GM12878 (cell line): ENCODE results near the gene DHRS9. TPM values are rescaled to one million over a fixed set of nuclear protein-coding genes. Genes with fewer than 3 reads are reported as not detected.

Experiments used
- ATAC-seq: fragments of 200-7000 bp; cut with Tn5 transposase; 3 replicates; pipeline ENCODE4 v1.9.1; 2020; ENCODE audit warnings: mild to moderate bottlenecking, moderate library complexity
- BruUV-seq: library from RNA; stranded (reverse); fragments of 400-500 nt; replicated peaks from 2 replicates; lab custom pipeline; 2021; lab: Mats Ljungman, UMichigan
- CTCF ChIA-PET: fragments of 300-600 bp; sonication (Branson Sonifier 250); formaldehyde crosslinking; extraction: SDS; loops from one replicate; lab custom pipeline; 2021; ENCODE audit warnings: inconsistent platforms; lab: Yijun Ruan, JAX
- POLR2A ChIA-PET: fragments of 350-600 bp; formaldehyde crosslinking; extraction: SDS; loops from one replicate; lab custom pipeline; 2021; ENCODE audit warnings: inconsistent platforms; lab: Charles Lee
- RAD21 ChIA-PET: fragments of 300-600 bp; sonication (Branson Sonifier 250); formaldehyde crosslinking; loops from one replicate; lab custom pipeline; 2023; ENCODE audit warnings: antibody characterized with exemption; ENCODE audit not compliant: unreplicated experiment; lab: Charles Lee
- SMC1A ChIA-PET: fragments of 300-600 bp; sonication (Branson Sonifier 250); formaldehyde crosslinking; loops from one replicate; lab custom pipeline; 2023; ENCODE audit not compliant: unreplicated experiment, uncharacterized antibody; lab: Charles Lee
- DNase-seq: peaks from one replicate; pipeline ENCODE4 v3.0.0-alpha.2; 2011; ENCODE audit warnings: low read depth, low spot score
- FAIRE-seq: peaks from 3 replicates; lab custom pipeline; 2011; peaks lifted over from hg19 to GRCh38; lab: Jason Lieb, UNC
- H2AFZ ChIP-seq: 2 replicates; pipeline ENCODE4 v1.6.0; 2011; ENCODE audit warnings: low read depth, low read length, control low read depth; ENCODE audit not compliant: control insufficient read depth
- H3K27ac ChIP-seq: 2 replicates; pipeline ENCODE4 v1.5.1; 2011; ENCODE audit warnings: control low read depth; ENCODE audit not compliant: control insufficient read depth, insufficient read depth
- H3K27me3 ChIP-seq, 2 experiments: replicated peaks in 1 of 2; 2 replicates each; pipeline versions ENCODE4 v1.6.0 to v1.6.1; 2011; ENCODE audit warnings: low read length in 1 of 2; ENCODE audit not compliant: control insufficient read depth in 2 of 2, insufficient read depth in 2 of 2
- H3K36me3 ChIP-seq, 2 experiments: 2 replicates each; pipeline ENCODE4 v1.5.1; 2011; ENCODE audit warnings: low read length in 1 of 2; ENCODE audit not compliant: control insufficient read depth in 2 of 2, insufficient read depth in 2 of 2
- H3K4me1 ChIP-seq: 2 replicates; pipeline ENCODE4 v1.6.1; 2011; ENCODE audit warnings: mild to moderate bottlenecking, low read length, moderate library complexity, mixed read lengths; ENCODE audit not compliant: control insufficient read depth, insufficient read depth
- H3K4me2 ChIP-seq: 2 replicates; pipeline ENCODE4 v1.6.0; 2011; ENCODE audit warnings: control low read depth; ENCODE audit not compliant: control insufficient read depth, insufficient read depth
- H3K4me3 ChIP-seq: fragments of 200-600 bp; sonication (generic); 2 replicates; pipeline ENCODE4 v1.5.1; 2016
- H3K79me2 ChIP-seq: 2 replicates; pipeline ENCODE4 v1.6.0; 2011; ENCODE audit warnings: low read length; ENCODE audit not compliant: control insufficient read depth, insufficient read depth
- H3K9ac ChIP-seq: 2 replicates; pipeline ENCODE4 v1.8.0; 2011; ENCODE audit warnings: low read length, control low read depth, mixed read lengths; ENCODE audit not compliant: control insufficient read depth, insufficient read depth
- H3K9me3 ChIP-seq: replicated peaks from 3 replicates; pipeline ENCODE4 v1.5.1; 2011; ENCODE audit warnings: mild to moderate bottlenecking, low read length; ENCODE audit not compliant: control insufficient read depth, insufficient read depth
- H4K20me1 ChIP-seq: 2 replicates; pipeline ENCODE4 v1.6.0; 2011; ENCODE audit not compliant: control insufficient read depth, insufficient read depth
- BCLAF1 ChIP-seq: fragments of 450-650 bp; IDR thresholded peaks from 2 replicates; pipeline ENCODE4 v1.6.1; 2017; ENCODE audit warnings: antibody characterized with exemption, mild to moderate bottlenecking, moderate library complexity
- CBFB ChIP-seq: IDR thresholded peaks from 2 replicates; pipeline ENCODE4 v1.6.1; 2016; ENCODE audit warnings: antibody characterized with exemption, low read depth
- MYB ChIP-seq: fragments of 150-350 bp; IDR thresholded peaks from 2 replicates; pipeline ENCODE4 v1.6.1; 2014; ENCODE audit warnings: mild to moderate bottlenecking, low read depth, low read length, borderline replicate concordance
- NBN ChIP-seq: fragments of 450-650 bp; IDR thresholded peaks from 2 replicates; pipeline ENCODE4 v1.6.1; 2016
- NR2C1 ChIP-seq: fragments of 450-650 bp; IDR thresholded peaks from 2 replicates; pipeline ENCODE4 v1.6.1; 2017; ENCODE audit warnings: antibody characterized with exemption, mild to moderate bottlenecking, moderate library complexity
- NR2C2 ChIP-seq: IDR thresholded peaks from 2 replicates; pipeline ENCODE4 v1.6.1; 2011; ENCODE audit warnings: borderline replicate concordance, low read depth; ENCODE audit not compliant: control insufficient read depth, insufficient read length
- PAX5 ChIP-seq: IDR thresholded peaks from 2 replicates; pipeline ENCODE4 v1.6.1; 2011; ENCODE audit warnings: low read depth, low read length, borderline replicate concordance
- PKNOX1 ChIP-seq: fragments of 450-650 bp; IDR thresholded peaks from 2 replicates; pipeline ENCODE4 v1.6.1; 2016; ENCODE audit warnings: mild to moderate bottlenecking
- RAD21 ChIP-seq: IDR thresholded peaks from 2 replicates; pipeline ENCODE4 v1.6.1; 2011; ENCODE audit warnings: mild to moderate bottlenecking, low read depth, low read length, moderate library complexity; ENCODE audit not compliant: insufficient read depth
- RAD51 ChIP-seq: fragments of 450-650 bp; IDR thresholded peaks from 2 replicates; pipeline ENCODE4 v1.6.1; 2016; ENCODE audit warnings: moderate library complexity, mild to moderate bottlenecking, inconsistent platforms
- STAT1 ChIP-seq: fragments of 450-650 bp; conservative IDR thresholded peaks from 2 replicates; pipeline ENCODE4 v1.6.1; 2014; ENCODE audit warnings: antibody characterized with exemption, mild to moderate bottlenecking
- TAF1 ChIP-seq: IDR thresholded peaks from 2 replicates; pipeline ENCODE4 v1.6.1; 2011; ENCODE audit warnings: mild to moderate bottlenecking, low read depth, low read length, borderline replicate concordance
- USF1 ChIP-seq: IDR thresholded peaks from 2 replicates; pipeline ENCODE4 v1.6.1; 2011; ENCODE audit warnings: borderline replicate concordance, low read depth, mild to moderate bottlenecking, moderate library complexity, mixed read lengths, low read length; ENCODE audit not compliant: insufficient read depth; ENCODE audit errors: extremely low read length
- ZSCAN29 ChIP-seq: fragments of 450-650 bp; IDR thresholded peaks from 2 replicates; pipeline ENCODE4 v1.6.1; 2017; ENCODE audit warnings: mild to moderate bottlenecking, moderate library complexity
- WGBS: methylation state at CpG from one replicate; pipeline ENCODE4 v1.1.6; 2016; ENCODE audit warnings: low lambda C conversion rate; ENCODE audit not compliant: insufficient replicate concordance, insufficient coverage; ENCODE audit errors: missing lambda C conversion rate; 5-methylcytosine and 5-hydroxymethylcytosine counted together
- in situ Hi-C: fragments of 300-500 bp; cut with MboI; formaldehyde crosslinking; loops from 9 replicates; pipeline ENCODE4 v1.14.3; 2018; ENCODE audit warnings: mixed read lengths
- intact Hi-C: fragments of 100-400 bp; cut with micrococcal nuclease; formaldehyde crosslinking; loops from one replicate; pipeline ENCODE4 v1.14.2; 2022; ENCODE audit not compliant: unreplicated experiment
- polyA plus RNA-seq, 11 experiments: library from polyadenylated mRNA; depleted of rRNA in 4 of 11; unstranded in 6 of 11; stranded (reverse) in 5 of 11; fragments of >200 nt; fragmentation: Nextera tagmentation in 4 of 11; fragmentation: Illumina TruSeq in 1 of 11; extraction: Ambion mirVana in 4 of 11; extraction: Trizol in 1 of 11; gene quantifications; 1 replicate in 1 of 11; 2 replicates in 10 of 11; pipeline versions ENCODE4 v1.2.1 to v1.2.3, GENCODE V29; 2011 to 2016; ENCODE audit warnings: inconsistent platforms in 2 of 11, missing spikeins in 2 of 11, low read depth in 1 of 11
- total RNA-seq, 4 experiments: library from RNA; depleted of rRNA in 3 of 4; stranded (reverse); fragments of >200 nt in 3 of 4; fragmentation: Illumina TruSeq in 1 of 4; extraction: Trizol in 1 of 4; gene quantifications; 2 replicates each; pipeline versions ENCODE4 v1.2.1 to v1.2.3, GENCODE V29; 2013 to 2021
- TF ChIP-seq, protein P1 (sequence below): fragments of 450-650 bp; IDR thresholded peaks from 2 replicates; pipeline ENCODE4 v1.6.1; 2018; ENCODE audit warnings: borderline replicate concordance, mild to moderate bottlenecking; ENCODE audit not compliant: partially characterized antibody

The DHRS9 gene
- total and polyA plus RNA-seq, 10 of the 15 experiments (the other 5 are each of a cell fraction or from before 2014, with no cell fraction given) = 0.09 to 0.34 (median 0.13) TPM; not detected in 5

DNA sequence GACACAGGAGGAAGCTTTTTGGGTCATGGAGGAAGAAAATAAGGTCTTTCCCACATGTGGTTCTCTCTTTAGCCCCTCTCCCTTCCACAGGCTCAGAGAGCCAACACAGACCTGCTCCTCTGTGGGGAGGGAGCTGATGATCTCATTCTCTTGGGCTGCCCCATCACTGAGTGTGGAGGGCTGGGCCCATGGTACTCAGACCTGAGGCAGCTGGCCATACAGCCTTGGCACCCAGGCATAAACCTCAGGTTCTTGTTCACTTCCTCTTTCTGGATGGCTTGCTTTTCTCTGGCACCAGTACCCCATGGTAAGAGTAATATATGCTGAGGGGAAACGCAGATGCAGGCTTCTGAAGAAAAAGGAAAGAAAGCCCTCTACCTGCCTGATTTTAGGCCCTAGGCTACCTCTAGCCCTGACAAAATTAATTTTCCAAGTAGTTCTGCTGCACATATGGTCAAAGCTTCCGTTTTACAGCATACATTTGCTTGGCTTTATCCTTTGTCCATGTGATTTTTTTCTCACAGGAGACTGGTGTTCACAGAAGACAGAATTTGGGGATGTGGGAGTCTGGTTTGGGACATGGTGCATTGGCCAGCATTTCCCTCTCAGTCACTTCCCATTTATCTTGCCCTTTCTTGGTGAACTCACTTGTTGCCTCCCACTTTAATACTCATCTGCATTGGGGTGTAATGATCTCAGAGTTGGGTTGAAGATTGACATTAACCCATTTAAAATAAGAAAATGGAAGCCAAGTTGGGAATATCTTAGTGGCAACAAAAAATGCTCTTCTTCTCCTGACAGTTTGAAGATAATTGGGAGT lies 11.1 kb downstream of the DHRS9 start (continued):
- TF ChIP-seq, protein P1, sequence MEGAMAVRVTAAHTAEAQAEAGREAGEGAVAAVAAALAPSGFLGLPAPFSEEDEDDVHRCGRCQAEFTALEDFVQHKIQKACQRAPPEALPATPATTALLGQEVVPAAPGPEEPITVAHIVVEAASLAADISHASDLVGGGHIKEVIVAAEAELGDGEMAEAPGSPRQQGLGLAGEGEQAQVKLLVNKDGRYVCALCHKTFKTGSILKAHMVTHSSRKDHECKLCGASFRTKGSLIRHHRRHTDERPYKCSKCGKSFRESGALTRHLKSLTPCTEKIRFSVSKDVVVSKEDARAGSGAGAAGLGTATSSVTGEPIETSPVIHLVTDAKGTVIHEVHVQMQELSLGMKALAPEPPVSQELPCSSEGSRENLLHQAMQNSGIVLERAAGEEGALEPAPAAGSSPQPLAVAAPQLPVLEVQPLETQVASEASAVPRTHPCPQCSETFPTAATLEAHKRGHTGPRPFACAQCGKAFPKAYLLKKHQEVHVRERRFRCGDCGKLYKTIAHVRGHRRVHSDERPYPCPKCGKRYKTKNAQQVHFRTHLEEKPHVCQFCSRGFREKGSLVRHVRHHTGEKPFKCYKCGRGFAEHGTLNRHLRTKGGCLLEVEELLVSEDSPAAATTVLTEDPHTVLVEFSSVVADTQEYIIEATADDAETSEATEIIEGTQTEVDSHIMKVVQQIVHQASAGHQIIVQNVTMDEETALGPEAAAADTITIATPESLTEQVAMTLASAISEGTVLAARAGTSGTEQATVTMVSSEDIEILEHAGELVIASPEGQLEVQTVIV = no peak

GRCh38 chr2:169081551-169081950 lies 12.2 kb downstream of the DHRS9 start:
- Histone ChIP-seq H2AFZ (no peak overlapping the region), H3K79me2 (no peaks in the 10 kb centered on the region), H3K4me2 (no peak overlapping the region), H3K27me3 (no peaks in the 10 kb centered on the region), H3K4me3 (no peak overlapping the region), H4K20me1 (no peaks in the 10 kb centered on the region), H3K4me1 (peaks cover 8% of the 10 kb centered on the region), H3K9me3 (no peaks in the 10 kb centered on the region), H3K36me3 (no peaks in the 10 kb centered on the region), H3K9ac (no peak overlapping the region), H3K27ac (no peak overlapping the region)
- 55% methylated on average over 5 of the region's 5 CpGs for WGBS
- in situ Hi-C loops = no loop called here
- ChIA-PET POLR2A (no interaction called here), CTCF (interaction anchor here (1.3 kb wide), 1 partner anchor 60 kb away, joined by 3 read pairs; no protein-coding TSS in a partner anchor), SMC1A (no interaction called here), RAD21 (no interaction called here)
- intact Hi-C loops = no loop called here
- ATAC-seq (no peak), DNase-seq (no peak), FAIRE-seq (no peak)
- BruUV-seq = no TSS peak
- TF ChIP-seq CBFB (no peak), ZSCAN29 (no peak), RAD21 (no peak), BCLAF1 (no peak), PAX5 (no peak), STAT1 (no peak), NBN (no peak), USF1 (no peak), NR2C1 (no peak), TAF1 (no peak), MYB (no peak), RAD51 (no peak), PKNOX1 (no peak), NR2C2 (no peak)
